Measurements from ENCODE around the gene ZNF343. TPM values are rescaled to one million over a fixed set of nuclear protein-coding genes. Genes with fewer than 3 reads are reported as not detected.
A peak's percentile ranks its signal among the peaks of the same experiment; 100 is the strongest.

The ZNF343 gene
- polyA plus RNA-seq, 2 of the 4 experiments (the other 2 are of a cell fraction) = 14.0 to 19.0 TPM

DNA sequence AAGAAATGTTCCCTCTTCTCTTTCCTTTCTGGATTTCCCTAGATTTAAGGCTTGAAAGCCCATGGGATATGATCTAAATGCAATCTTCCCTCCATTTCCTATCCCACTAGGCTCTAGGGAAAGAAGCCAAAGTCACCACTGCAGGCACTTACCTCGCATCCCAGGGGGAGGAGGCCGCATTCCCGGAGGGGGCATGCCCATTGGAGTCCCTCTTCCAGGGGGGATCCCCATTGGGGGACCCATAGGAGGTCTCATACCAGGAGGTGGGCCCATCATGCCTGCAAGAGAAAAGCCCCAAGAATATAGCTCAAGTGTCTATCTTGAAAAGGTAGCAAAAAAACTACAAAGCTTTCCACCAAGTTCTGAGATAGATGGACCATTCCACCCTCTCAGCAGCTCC lies 46.2 kb downstream of the ZNF343 start (continued):
- TF ChIP-seq, protein P1, sequence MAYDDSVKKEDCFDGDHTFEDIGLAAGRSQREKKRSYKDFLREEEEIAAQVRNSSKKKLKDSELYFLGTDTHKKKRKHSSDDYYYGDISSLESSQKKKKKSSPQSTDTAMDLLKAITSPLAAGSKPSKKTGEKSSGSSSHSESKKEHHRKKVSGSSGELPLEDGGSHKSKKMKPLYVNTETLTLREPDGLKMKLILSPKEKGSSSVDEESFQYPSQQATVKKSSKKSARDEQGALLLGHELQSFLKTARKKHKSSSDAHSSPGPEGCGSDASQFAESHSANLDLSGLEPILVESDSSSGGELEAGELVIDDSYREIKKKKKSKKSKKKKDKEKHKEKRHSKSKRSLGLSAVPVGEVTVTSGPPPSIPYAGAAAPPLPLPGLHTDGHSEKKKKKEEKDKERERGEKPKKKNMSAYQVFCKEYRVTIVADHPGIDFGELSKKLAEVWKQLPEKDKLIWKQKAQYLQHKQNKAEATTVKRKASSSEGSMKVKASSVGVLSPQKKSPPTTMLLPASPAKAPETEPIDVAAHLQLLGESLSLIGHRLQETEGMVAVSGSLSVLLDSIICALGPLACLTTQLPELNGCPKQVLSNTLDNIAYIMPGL (CRISPR knock-in tag; IDR thresholded peaks at IDR 0.05; ENCODE audit: borderline replicate concordance) = no peak
- TF ChIP-seq KDM5A (IDR thresholded peaks at IDR 0.05) (no peak), JUN (IDR thresholded peaks at IDR 0.05) (no peak)

DNA sequence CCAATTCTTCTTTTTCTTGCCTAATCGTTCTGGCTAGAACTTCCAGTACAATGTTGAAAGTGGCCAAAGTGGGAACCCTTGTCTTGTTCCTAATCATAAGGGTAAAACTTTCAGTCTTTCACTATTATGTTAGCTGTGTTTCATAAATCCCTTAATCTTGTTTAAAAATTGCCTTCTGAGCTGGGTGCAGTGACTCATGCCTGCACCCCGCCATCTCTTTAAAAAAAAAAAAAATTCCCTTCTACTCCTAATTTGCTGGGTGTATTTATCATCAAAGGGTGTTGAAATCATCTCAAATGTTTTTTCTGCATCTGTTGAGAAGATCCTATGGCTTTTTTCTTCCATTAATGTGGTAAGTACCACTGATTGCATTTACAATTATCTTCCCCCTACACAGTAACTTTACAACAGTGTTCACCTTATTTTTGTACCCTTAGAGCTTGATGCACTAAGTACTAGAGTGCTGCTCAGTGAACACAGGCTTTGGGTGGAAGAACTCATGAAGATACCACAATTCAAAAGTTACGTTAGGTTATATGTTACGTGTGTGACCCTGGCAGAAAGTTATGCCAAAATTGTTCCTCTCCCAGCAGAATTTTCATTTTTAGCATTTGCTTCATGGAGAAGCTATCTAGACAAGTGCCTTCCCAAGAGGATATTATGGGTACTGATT lies 47.8 kb downstream of the ZNF343 start:
- POLR2A ChIA-PET = interaction anchor here (4.8 kb wide), 1 partner anchor 9 kb away, joined by 26 read pairs; the partner anchor contains the start of gene SNRPB
- Histone ChIP-seq H3K4me2 (no peak overlapping the region), H3K27ac (no peak overlapping the region), H3K4me3 (no peak overlapping the region), H3K9me3 (no peaks in the 10 kb centered on the region), H3K4me1 (no peaks in the 10 kb centered on the region)
- CTCF ChIA-PET = interaction anchor here (0.9 to 1.4 kb wide), 4 partner anchors 8 to 61 kb away, joined by 3 to 9 read pairs (median 4); no protein-coding TSS in a partner anchor
- TF ChIP-seq TFCP2L1 (CRISPR knock-in tag; IDR thresholded peaks at IDR 0.05) = 0 out of 2 replicates have a peak, but pooled peaks have one; percentile 40
- TF ChIP-seq POLR2AphosphoS2 (conservative IDR thresholded peaks at IDR 0.05; ENCODE audit: low read length) = peak; percentile 65
- 0 out of 2 replicates have a peak, but pooled peaks have one; percentile 21 for TF ChIP-seq FOSB (CRISPR knock-in tag; IDR thresholded peaks at IDR 0.05)
- TF ChIP-seq, protein P2, sequence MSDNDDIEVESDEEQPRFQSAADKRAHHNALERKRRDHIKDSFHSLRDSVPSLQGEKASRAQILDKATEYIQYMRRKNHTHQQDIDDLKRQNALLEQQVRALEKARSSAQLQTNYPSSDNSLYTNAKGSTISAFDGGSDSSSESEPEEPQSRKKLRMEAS (IDR thresholded peaks at IDR 0.05) = no peak
- no peak for TF ChIP-seq ZC3H11A (IDR thresholded peaks at IDR 0.05)
- no peak for ATAC-seq
- 89% methylated on average over 4 of the region's 4 CpGs for WGBS (ENCODE audit: missing lambda C conversion rate)
- no peak for FAIRE-seq
- no peak for DNase-seq (ENCODE audit: low read depth in 1 of 2, low spot score in 1 of 2)

DNA sequence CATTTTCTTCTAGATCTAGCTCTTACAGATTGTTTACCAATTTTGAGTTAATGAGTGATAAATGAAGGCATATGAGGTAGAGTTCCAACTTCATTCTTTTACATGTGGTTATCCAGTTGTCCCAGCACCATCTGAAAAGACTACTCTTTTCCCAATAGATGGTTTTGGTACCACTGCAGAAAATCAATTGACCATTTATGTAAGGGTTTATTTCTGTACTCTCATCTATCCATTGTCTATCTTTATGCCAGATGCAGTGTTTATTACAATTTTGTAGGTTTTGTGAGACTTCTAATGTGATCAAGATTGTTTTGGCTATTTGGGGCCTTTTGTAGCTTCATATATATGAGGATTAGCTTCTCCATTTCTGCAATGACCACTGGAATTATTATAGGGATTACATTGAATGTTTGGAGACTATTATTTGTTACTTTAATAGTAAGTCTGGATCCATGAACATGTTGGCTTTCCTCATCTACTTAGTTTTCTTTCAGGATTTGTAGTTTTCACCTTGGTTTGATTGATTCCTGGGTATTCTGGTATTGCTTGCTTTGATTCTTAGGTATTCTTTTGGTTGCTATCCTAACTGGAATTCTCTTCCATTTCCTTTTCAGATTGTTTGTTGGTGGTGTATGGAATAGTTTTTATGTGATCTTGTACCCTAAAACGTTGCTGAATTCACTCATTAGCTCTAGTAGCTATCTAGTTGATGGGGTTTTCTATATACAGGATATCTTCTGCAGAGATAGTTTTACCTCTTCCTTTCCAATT lies 48.5 kb downstream of the ZNF343 start:
- H3K27ac ChIP-seq = no peak overlapping the region
- POLR2A ChIA-PET = interaction anchor here (4.8 kb wide), 1 partner anchor 10 kb away, joined by 26 read pairs; the partner anchor contains the start of gene SNRPB
- CTCF ChIA-PET = interaction anchor here (0.6 to 5.5 kb wide), 6 partner anchors 8 to 254 kb away, joined by 3 to 54 read pairs (median 4); no protein-coding TSS in a partner anchor
- no peak overlapping the region for H3K4me2 ChIP-seq
- ATAC-seq = no peak
- no peaks in the 10 kb centered on the region for H3K9me3 ChIP-seq
- WGBS (ENCODE audit: missing lambda C conversion rate) = 61% methylated on average over 1 of the region's 1 CpG
- DNase-seq (ENCODE audit: low read depth in 1 of 2, low spot score in 1 of 2) = no peak
- TF ChIP-seq EHF (CRISPR knock-in tag; IDR thresholded peaks at IDR 0.05) (0 out of 2 replicates have a peak, but pooled peaks have one; percentile 18), PHF8 (IDR thresholded peaks at IDR 0.05; ENCODE audit: borderline replicate concordance, low read depth) (no peak), RAD21 (conservative IDR thresholded peaks at IDR 0.05 in 1 of 2, IDR thresholded peaks at IDR 0.05 in 1 of 2) (no peak), RCOR1 (IDR thresholded peaks at IDR 0.05; ENCODE audit: low read depth, low read length) (no peak), POLR2AphosphoS2 (conservative IDR thresholded peaks at IDR 0.05; ENCODE audit: low read length) (peak; percentile 93; the same call in 1 of the 2 replicates), NFE2L2 (conservative IDR thresholded peaks at IDR 0.05; ENCODE audit: low read length) (no peak), CBX8 (IDR thresholded peaks at IDR 0.05) (no peak)
- H3K4me1 ChIP-seq = no peaks in the 10 kb centered on the region
- peak; percentile 28 for FAIRE-seq
- no peak overlapping the region for H3K4me3 ChIP-seq

DNA sequence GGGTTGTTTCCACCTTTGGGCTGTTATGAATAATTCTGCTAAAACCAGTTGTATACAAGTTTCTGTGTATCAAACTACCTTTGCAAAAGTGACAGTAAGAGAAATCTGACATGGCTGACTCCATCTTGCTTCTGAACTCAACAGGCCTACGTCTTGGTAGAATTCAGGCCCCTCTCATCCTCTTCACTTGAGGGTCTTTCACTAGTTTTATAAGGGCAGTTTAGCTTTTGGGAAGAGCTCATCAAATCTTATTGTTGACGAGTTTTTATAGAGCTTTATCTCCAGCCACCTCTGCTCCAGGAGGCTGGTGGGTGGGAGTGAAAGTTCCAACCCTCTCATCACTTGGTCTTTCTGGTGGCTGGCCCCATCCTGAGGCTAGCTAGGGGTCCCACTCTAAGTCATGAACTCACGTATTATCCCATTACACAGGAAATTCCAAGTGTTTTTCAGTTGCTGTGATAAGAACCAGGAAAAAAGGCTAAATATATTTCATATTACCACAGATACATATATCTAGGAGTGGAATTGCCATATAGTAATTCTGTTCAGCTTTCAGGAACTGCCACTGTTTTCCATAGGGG lies 49.7 kb downstream of the ZNF343 start:
- ChIA-PET POLR2A (interaction anchor here (4.8 kb wide), 1 partner anchor 11 kb away, joined by 26 read pairs; the partner anchor contains the start of gene SNRPB), CTCF (interaction anchor here (1.6 to 5.5 kb wide), 2 partner anchors 63 to 251 kb away, joined by 5 to 54 read pairs; no protein-coding TSS in a partner anchor)
- 98% methylated on average over 3 of the region's 3 CpGs for WGBS (ENCODE audit: missing lambda C conversion rate)
- DNase-seq (ENCODE audit: low read depth in 1 of 2, low spot score in 1 of 2) = no peak
- H3K4me1 ChIP-seq = no peaks in the 10 kb centered on the region
- no peak overlapping the region for H3K4me3 ChIP-seq
- no peak overlapping the region for H3K4me2 ChIP-seq
- no peak for ATAC-seq
- no peak overlapping the region for H3K27ac ChIP-seq
- no peaks in the 10 kb centered on the region for H3K9me3 ChIP-seq
- FAIRE-seq = no peak
- TF ChIP-seq RCOR1 (IDR thresholded peaks at IDR 0.05; ENCODE audit: low read depth, low read length) (no peak), EHMT2 (IDR thresholded peaks at IDR 0.05; ENCODE audit: low read depth) (no peak), CBX8 (IDR thresholded peaks at IDR 0.05) (no peak), TFCP2L1 (CRISPR knock-in tag; IDR thresholded peaks at IDR 0.05) (no peak), NR3C1 (IDR thresholded peaks at IDR 0.05) (no peak), RNF2 (IDR thresholded peaks at IDR 0.05; ENCODE audit: borderline replicate concordance, low read depth) (no peak), MAZ (IDR thresholded peaks at IDR 0.05; ENCODE audit: borderline replicate concordance, low read depth, low read length) (no peak)
- TF ChIP-seq, protein P3, sequence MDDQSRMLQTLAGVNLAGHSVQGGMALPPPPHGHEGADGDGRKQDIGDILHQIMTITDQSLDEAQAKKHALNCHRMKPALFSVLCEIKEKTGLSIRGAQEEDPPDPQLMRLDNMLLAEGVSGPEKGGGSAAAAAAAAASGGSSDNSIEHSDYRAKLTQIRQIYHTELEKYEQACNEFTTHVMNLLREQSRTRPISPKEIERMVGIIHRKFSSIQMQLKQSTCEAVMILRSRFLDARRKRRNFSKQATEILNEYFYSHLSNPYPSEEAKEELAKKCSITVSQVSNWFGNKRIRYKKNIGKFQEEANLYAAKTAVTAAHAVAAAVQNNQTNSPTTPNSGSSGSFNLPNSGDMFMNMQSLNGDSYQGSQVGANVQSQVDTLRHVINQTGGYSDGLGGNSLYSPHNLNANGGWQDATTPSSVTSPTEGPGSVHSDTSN (IDR thresholded peaks at IDR 0.05) = no peak
- TF ChIP-seq, protein P4, sequence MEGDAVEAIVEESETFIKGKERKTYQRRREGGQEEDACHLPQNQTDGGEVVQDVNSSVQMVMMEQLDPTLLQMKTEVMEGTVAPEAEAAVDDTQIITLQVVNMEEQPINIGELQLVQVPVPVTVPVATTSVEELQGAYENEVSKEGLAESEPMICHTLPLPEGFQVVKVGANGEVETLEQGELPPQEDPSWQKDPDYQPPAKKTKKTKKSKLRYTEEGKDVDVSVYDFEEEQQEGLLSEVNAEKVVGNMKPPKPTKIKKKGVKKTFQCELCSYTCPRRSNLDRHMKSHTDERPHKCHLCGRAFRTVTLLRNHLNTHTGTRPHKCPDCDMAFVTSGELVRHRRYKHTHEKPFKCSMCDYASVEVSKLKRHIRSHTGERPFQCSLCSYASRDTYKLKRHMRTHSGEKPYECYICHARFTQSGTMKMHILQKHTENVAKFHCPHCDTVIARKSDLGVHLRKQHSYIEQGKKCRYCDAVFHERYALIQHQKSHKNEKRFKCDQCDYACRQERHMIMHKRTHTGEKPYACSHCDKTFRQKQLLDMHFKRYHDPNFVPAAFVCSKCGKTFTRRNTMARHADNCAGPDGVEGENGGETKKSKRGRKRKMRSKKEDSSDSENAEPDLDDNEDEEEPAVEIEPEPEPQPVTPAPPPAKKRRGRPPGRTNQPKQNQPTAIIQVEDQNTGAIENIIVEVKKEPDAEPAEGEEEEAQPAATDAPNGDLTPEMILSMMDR (IDR thresholded peaks at IDR 0.05) = no peak
- TF ChIP-seq, protein P5, sequence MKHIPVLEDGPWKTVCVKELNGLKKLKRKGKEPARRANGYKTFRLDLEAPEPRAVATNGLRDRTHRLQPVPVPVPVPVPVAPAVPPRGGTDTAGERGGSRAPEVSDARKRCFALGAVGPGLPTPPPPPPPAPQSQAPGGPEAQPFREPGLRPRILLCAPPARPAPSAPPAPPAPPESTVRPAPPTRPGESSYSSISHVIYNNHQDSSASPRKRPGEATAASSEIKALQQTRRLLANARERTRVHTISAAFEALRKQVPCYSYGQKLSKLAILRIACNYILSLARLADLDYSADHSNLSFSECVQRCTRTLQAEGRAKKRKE (CRISPR knock-in tag; IDR thresholded peaks at IDR 0.05; ENCODE audit: low read depth) = no peak

All from A549 (cell line).